Heart right ventricle (tissue), 16 donors: ENCODE data around the gene BZW2. TPM values are rescaled to one million over a fixed set of nuclear protein-coding genes. Genes with fewer than 3 reads are reported as not detected.

ENCODE experiments used
- ATAC-seq, 8 donors: fragments of 200-7000 bp; cut with Tn5 transposase; one replicate each; pipeline ENCODE4 v1.9.1; 2020; ENCODE audit warnings: mild to moderate bottlenecking in 8 of 8, moderate library complexity in 8 of 8, moderate number of reproducible peaks in 1 of 8
- DNase-seq, 2 donors: peaks; one replicate each; pipeline ENCODE4 v3.0.0-alpha.2; 2020
- H3K27ac ChIP-seq, 10 donors: fragments of 200-600 bp; sonication (generic) in 2 of 10; one replicate each; pipeline versions ENCODE4 v1.5.0 to v1.8.0; 2020 to 2022; ENCODE audit warnings: mild to moderate bottlenecking in 3 of 10
- H3K27me3 ChIP-seq, 7 donors: fragments of 200-600 bp; one replicate each; pipeline ENCODE4 v1.8.0; 2021 to 2022; ENCODE audit warnings: mild to moderate bottlenecking in 2 of 7
- H3K36me3 ChIP-seq, 9 donors: fragments of 200-600 bp; sonication (generic) in 1 of 9; one replicate each; pipeline versions ENCODE4 v1.5.0 to v1.8.0; 2020 to 2022; ENCODE audit warnings: mild to moderate bottlenecking in 2 of 9
- H3K4me1 ChIP-seq, 9 donors: fragments of 200-600 bp; sonication (generic) in 1 of 9; one replicate each; pipeline versions ENCODE4 v1.5.0 to v1.8.0; 2020 to 2022; ENCODE audit warnings: mild to moderate bottlenecking in 4 of 9
- H3K4me3 ChIP-seq, 10 donors: fragments of 200-600 bp; sonication (generic) in 2 of 10; one replicate each; pipeline versions ENCODE4 v1.5.0 to v1.8.0; 2020 to 2022; ENCODE audit warnings: mild to moderate bottlenecking in 7 of 10, moderate library complexity in 2 of 10
- H3K9me3 ChIP-seq, 11 donors: fragments of 200-600 bp in 10 of 11; sonication (generic) in 2 of 11; one replicate each; pipeline versions ENCODE4 v1.5.0 to v1.8.0; 2013 to 2022; ENCODE audit warnings: mild to moderate bottlenecking in 2 of 11, control low read depth in 1 of 11, moderate library complexity in 1 of 11
- CTCF ChIP-seq, 9 donors: fragments of 200-600 bp; sonication (generic) in 2 of 9; IDR thresholded peaks; one replicate each; pipeline versions ENCODE4 v1.5.0 to v1.8.0; 2021 to 2022; ENCODE audit warnings: antibody characterized with exemption in 9 of 9, mild to moderate bottlenecking in 5 of 9, moderate library complexity in 1 of 9
- WGBS, 2 donors: extraction: QIAGEN DNeasy Blood & Tissue Kit; methylation state at CpG; one replicate each; pipeline ENCODE4 v1.1.7; 2013; ENCODE audit warnings: inconsistent platforms in 1 of 2; 5-methylcytosine and 5-hydroxymethylcytosine counted together
- intact Hi-C, 10 donors: fragments of 100-400 bp; cut with DNase I; formaldehyde crosslinking; loops; one replicate each; pipeline versions ENCODE4 v1.11.1 to v1.14.2; 2022
- polyA plus RNA-seq, 2 donors: library from polyadenylated mRNA; stranded (reverse); fragments of 200-250 nt; gene quantifications; one replicate each; pipeline ENCODE4 v1.2.3, GENCODE V29; 2013
- total RNA-seq, 10 donors: library from RNA; stranded (reverse); fragmentation: NEBNext Ultra II Directional in 3 of 10; extraction: Animal tissue kit (Norgen Biotek cat#: 25700) in 3 of 10; gene quantifications; one replicate each; pipeline versions ENCODE4 v1.2.1 to v1.2.4, GENCODE V29; 2021 to 2023
- donor health status: Arrhythmogenic right ventricular cardiomyopathy.
- donor health status: ischemic (EF 13 %, LVEDD 7.1; RV severe dilation, severe dysfunction).
- donor health status: healthy with polysubstance abuse.
- donor health status: DM: no; HTN: yes; CAD: no.
- donor health status: DM: no; HTN: no; CAD: no.
- donor health status: ischemic (EF 25% LVEDD 6.9; RV normal size, moderate dysfunction).
- donor health status: ischemic (EF 25% LVEDD 5.7; RV mildly dilated, moderate dysfunction).
- donor health status: healthy.
- donor health status: DM: yes; HTN: yes; CAD: no.
- donor health status: Ischemic cardiomyopathy.
- donor health status: ischemic (EF 35%, LVEDD 5.7; RV mildly dilated, moderate dysfunction).
- donor health status: nonischemic (EF 11% LVEDD 7.7; RV severe dilation, severe dysfunction).
- donor health status: DM: yes; HTN: yes; CAD: no.
- donor health status: PGD.
- donor health status: ischemic (EF 29% LVEDD 5.4; RV normal size, mild dysfunction).
- donor health status: nonischemic (EF 23%, LVEDD 6.1; RV moderate dilation, normal function).

The BZW2 gene
- total and polyA plus RNA-seq, 12 donors: 147 to 470 (median 337) TPM

- no peak for TF ChIP-seq CTCF (IDR thresholded peaks at IDR 0.05)
- peak; percentile 50 to 87 (median 81) for ATAC-seq
- Histone ChIP-seq H3K27me3 (no peaks in the 10 kb centered on the region), H3K27ac (peak overlapping the region; percentile 41 to 92 (median 83)), H3K9me3 (no peaks in the 10 kb centered on the region), H3K36me3 (peaks cover 0 to 8% (median 0%) of the 10 kb centered on the region in 9 donors), H3K4me3 (peak overlapping the region in 7 of 10 donors; percentile 1 to 38 (median 5)), H3K4me1 (peaks cover 3 to 58% (median 37%) of the 10 kb centered on the region in 9 donors)
- DNase-seq: no peak
- WGBS, 2 donors: 49 to 66% methylated on average over 5 of the region's 5 CpGs
- intact Hi-C loops: no loop called here
These were observed 14.9 kb downstream of the BZW2 start for GRCh38 chr7:16660702-16661464.

DNA sequence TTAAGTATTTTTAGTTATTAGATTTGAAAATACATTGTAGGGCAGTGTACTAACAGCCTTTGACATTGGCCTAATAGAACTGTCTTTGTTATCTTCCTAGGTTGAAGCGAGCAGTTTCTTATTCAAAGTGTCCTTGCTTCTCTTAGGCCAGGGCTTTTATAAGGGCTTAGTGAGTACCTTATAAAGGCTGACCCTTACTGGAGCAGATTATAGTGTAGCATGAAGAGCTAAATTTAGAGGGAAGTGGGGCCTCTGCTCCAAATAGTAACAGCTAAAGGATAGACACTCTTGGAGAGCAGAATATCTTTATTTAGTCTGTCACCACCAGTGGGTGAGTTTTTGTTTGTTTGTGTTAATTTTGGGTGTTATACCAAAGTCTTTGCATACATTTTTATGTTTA is 15.9 kb downstream of the BZW2 start:
- peak overlapping the region in 8 of 10 donors; percentile 16 to 45 (median 34) for H3K4me3 ChIP-seq
- WGBS, 2 donors: 30 to 51% methylated on average over 1 of the region's 1 CpG
- DNase-seq (peak in 1 of 2 donors; percentile 35), ATAC-seq (peak; percentile 77 to 97 (median 92))
- no peaks in the 10 kb centered on the region for H3K9me3 ChIP-seq
- H3K4me1 ChIP-seq: peaks cover 3 to 57% (median 38%) of the 10 kb centered on the region in 9 donors
- H3K36me3 ChIP-seq: peaks cover 0 to 18% (median 0%) of the 10 kb centered on the region in 9 donors
- no peaks in the 10 kb centered on the region for H3K27me3 ChIP-seq
- peak overlapping the region; percentile 41 to 92 (median 83) for H3K27ac ChIP-seq
- intact Hi-C loops: loop anchor here in 1 of 10 donors (2.0 kb wide), 1 partner anchor 13 kb away; no protein-coding TSS in a partner anchor
- TF ChIP-seq CTCF (IDR thresholded peaks at IDR 0.05): no peak

DNA sequence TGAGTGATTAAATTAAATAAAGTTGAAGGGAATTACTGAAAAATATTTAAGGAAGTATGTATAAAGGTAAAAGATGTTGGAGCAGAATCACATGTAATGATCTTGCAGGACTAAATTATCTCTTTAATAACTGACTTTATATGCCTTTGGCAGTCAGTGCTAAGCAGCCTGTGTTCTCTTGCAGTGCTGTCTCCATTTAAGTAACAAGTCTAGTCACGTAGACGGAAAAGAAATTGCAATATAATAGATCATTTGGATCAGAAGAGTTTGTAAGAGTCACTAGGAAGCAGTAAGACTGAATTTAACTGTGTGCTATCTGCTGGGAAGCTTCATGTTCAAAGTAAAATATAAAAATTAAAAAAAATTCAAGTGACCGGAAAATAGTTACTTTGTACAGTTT is 21.4 kb downstream of the BZW2 start:
- Histone ChIP-seq H3K4me1 (peaks cover 0 to 54% (median 40%) of the 10 kb centered on the region in 9 donors), H3K27ac (peak overlapping the region in 9 of 10 donors; percentile 6 to 77 (median 65)), H3K36me3 (peaks cover 0 to 32% (median 4%) of the 10 kb centered on the region in 9 donors), H3K27me3 (no peaks in the 10 kb centered on the region), H3K9me3 (peaks cover 0 to 4% (median 0%) of the 10 kb centered on the region in 11 donors), H3K4me3 (no peak overlapping the region)
- ATAC-seq (peak in 1 of 8 donors; percentile 11), DNase-seq (no peak)
- intact Hi-C loops: no loop called here
- TF ChIP-seq CTCF (IDR thresholded peaks at IDR 0.05): no peak
- 66% methylated on average over 3 of the region's 3 CpGs for WGBS, 2 donors

DNA sequence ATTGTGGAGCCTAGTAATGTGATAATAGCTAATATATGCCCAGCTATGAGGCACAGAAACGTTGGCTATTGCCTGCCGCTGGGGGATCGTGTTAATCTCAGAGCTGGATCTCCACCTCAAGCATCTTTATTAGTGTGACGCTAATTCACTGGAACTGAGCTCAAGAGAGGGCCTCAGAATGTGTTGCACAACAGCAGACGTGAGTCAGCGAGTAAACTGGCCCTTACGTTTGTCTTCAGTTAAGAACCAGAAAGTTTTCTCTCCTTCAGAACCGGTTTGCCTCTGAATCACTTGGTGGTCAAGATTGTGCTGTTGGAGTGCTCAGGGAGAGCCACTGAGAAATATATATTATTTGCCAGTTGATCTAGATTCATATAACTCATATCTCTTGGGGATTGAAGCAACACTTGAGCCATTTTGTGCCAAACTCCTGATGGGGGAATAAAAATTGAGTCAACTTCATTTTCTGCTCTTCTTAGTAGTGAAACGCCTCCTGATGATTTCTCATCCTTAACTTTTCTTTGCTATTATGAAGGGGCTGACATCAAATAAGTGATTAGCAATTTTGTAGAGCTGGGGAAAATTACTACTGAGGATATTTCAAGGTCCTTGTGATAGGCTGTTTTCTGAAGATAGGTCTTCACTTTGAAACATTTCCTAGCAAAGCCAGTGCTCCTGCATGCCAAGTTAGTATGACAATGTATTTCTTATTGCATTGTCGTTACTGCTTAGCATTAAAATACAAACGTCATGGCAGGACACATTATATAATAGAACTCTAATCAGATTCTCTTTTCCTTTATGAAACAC is 22.3 kb downstream of the BZW2 start:
- peak in 1 of 9 donors; percentile 7 for TF ChIP-seq CTCF (IDR thresholded peaks at IDR 0.05)
- ATAC-seq: peak; percentile 72 to 95 (median 83)
- WGBS, 2 donors: 42 to 50% methylated on average over 11 of the region's 11 CpGs
- intact Hi-C loops: no loop called here
- Histone ChIP-seq H3K4me3 (no peak overlapping the region), H3K36me3 (peaks cover 0 to 32% (median 4%) of the 10 kb centered on the region in 9 donors), H3K4me1 (peaks cover 0 to 48% (median 35%) of the 10 kb centered on the region in 9 donors), H3K27ac (peak overlapping the region in 9 of 10 donors; percentile 23 to 77 (median 65)), H3K9me3 (peaks cover 0 to 4% (median 0%) of the 10 kb centered on the region in 11 donors), H3K27me3 (no peaks in the 10 kb centered on the region)
- DNase-seq: peak; percentile 33 to 58
